Measurements from ENCODE around the gene NOP10.
A peak's percentile ranks its signal among the peaks of the same experiment; 100 is the strongest.

NOP10 gene

DNA sequence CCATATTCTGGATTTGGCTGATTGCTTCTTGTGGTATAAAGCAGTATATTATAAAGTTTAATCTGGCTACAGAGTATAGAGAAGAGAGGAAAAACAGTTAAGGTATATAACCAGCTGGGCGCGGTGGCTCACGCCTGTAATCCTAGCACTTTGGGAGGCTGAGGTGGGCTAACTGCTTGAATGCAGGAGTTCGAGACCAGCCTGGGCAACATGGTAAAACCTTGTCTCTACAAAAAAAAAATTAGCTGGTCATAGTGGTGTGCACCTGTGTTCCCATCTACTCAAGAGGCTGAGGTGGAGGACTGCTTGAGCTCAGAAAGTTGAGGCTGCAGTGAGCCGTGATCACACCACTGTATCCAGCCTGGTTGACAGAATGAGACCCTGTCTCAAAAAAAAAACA is 12.7 kb downstream of the NOP10 start:
- no peak for DNase-seq (ENCODE audit: low read depth)

DNA sequence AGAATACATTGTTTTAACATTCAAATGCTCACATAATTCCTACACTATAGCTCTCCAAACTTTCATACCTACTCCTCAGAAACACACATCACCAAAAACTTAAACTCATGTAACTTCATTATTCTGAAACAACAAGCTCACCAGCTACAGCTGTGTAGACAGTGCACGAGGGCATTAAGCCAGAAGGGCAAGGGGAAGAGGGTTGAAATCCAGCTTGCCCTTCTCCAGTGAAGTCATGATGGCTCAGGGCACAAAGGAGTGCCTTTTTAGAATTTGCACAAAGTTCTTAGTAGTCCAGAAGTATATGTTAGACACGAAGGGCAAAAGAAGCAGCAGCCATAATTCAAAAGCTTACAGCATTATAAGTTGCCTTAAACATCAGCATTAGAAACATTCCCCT is 13.9 kb downstream of the NOP10 start:
- no peak for DNase-seq (ENCODE audit: low read depth)

DNA sequence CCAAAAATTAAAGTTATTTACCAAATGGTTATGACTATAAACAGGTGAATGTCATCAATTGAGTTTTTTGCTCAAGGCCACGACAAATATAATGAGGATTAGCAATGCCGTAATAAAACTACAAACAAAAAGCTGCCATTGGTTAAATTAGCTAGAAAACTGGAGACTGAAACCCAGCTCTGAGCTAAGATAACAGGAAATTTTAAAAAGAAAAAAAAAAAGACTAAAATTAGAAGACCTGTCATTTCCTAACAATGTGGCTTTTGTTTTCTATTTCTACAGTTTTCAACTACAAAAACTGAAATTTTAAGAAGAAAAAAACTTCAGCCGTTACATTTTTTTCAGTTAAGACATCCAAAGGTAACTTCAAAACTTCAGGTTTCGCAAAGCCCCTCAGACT is 15.0 kb downstream of the NOP10 start:
- DNase-seq (ENCODE audit: low read depth): no peak

- DNase-seq (ENCODE audit: low read depth): no peak
Observed at GRCh38 chr15:34325368-34325767, 17.6 kb downstream of the NOP10 start.

- no peak for DNase-seq (ENCODE audit: low read depth)
Observed at GRCh38 chr15:34324933-34325332, 18.0 kb downstream of the NOP10 start.

DNA sequence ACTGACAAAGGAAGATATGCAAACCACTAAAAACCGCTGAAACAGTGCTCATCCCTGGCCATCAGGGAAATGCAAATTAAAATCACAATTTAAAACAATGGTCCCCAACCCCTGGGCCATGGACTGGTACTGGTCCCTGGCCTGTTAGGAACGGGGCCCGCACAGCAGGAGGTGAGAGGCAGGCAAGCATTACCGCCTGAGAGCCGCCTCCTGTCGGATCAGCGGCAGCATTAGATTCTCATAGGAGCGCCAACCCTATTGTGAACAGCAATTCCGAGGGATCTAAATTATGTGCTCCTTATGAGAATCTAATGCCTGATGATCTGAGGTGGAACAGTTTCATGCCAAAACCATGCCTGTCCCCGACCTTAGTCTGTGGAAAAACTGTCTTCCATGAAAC is 19.7 kb downstream of the NOP10 start:
- DNase-seq (ENCODE audit: low read depth): no peak

DNA sequence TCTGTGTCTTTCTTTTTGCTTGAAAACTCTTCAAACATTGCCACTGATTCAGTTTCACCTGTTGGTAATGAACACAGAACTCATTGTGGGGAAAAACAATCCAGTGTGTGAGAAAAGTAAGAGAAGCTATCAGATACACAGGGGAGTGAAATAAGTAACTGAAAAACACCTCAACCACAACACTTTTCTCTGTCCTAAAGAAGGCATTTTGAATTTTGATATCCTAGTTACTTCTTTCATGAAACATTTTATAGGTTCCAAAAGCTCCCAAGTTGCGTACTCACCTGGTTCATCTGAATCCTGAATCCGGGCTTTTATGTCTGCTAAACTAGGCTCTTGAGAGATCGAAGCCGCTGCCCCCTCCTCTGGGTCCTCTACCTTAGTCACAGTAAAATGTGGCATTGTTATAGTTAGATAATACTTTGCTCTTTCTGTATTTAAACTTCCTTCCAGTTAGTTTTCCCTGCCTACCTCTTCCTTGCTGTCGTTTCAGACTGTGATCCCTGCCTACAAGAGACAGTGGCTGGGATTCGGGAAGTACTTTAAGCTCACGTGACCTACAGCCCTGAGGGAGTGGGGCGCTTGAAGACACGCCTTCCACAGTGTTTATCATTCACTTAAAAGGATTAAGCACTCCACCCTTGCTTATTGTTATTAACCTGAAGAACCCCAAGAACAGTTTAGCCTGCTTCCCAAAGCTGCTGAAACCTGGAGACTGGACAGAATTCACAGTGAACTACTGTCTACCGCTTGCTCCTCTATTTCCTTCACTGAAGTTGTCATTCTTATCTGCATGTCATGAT is 24.5 kb downstream of the NOP10 start:
- DNase-seq (ENCODE audit: low read depth): peak; percentile 73

DNA sequence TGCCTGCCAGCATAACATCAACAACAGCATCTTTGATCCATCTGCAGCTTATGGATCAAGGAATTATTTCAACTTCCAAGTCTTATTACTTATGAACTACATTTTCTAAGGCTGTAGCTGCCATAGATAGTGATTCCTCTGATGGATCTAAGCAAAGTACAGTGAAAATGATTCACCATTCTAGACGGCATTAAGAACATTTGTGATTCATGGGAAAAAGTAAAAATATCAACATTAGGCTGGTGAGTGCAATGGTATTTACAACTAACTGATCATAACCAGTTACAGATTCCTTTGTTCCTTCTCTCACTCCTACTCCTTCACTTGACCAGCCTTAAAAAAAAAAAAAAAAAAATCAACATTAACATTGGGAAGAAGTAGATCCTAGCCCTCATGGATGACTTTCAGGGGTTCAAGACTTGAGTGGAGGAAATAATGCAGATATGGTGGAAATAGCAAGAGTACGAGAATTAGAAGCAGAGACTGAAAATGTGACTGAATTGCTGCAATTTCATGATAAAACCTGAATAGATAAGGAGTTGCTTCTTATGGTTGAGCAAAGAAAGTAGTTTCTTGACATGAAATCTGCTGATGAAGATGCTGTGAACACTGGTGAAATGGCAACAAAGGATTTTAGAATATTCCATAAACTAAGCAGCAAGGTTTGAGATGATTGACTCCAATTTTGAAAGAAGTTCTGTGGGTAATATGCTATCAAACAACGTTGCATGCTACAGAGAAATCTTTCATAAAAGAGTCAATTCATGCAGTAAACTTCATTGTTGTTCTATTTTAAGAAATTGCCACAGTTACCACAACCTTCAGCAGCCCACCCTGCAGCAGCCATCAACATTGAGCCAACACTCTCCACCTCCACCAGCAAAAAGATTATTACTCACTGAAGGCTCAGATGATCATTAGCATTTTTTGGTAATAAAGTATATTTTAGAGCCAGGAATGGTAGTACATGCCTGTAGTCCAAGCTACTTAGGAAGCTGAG is 28.1 kb downstream of the NOP10 start:
- peak; percentile 43 for DNase-seq (ENCODE audit: low read depth)

DNA sequence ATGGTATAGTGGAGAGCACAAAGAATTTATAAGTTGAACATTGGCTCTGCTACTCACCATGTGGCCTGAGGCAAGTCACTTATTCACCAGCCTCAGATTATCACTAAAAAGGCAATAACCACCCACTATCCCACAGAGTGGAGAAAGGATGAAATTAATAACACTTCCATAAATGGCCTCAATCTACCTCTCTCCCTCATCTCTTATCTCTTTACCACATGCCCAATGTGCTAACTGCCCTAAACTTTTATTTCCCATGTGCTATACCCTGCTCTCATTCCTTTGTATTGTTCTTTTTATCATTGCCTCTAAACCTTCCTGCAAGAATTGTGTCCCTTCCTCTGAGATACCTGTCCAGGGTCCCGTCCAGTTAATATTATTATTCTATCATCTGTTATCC is 31.4 kb downstream of the NOP10 start:
- no peak for DNase-seq (ENCODE audit: low read depth)

DNA sequence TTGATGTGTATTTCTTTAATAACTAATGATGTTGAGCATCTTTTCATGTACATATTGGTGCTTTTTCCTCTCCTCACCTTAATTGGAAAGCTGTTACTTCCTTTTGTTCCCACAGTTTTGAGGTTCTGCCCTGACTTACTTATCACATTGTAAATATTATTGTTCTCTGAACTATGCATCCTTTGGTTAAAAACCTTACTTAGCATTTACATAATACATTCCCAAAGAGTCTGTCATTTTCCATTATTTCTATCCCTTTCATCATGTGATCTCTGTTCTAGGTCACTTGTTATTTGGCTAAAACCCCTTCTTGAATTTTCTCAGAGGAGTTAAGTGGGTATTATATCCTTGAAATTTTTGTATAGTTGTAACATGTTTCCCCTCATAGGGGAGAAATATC is 38.3 kb downstream of the NOP10 start:
- DNase-seq (ENCODE audit: low read depth): peak; percentile 74

DNA sequence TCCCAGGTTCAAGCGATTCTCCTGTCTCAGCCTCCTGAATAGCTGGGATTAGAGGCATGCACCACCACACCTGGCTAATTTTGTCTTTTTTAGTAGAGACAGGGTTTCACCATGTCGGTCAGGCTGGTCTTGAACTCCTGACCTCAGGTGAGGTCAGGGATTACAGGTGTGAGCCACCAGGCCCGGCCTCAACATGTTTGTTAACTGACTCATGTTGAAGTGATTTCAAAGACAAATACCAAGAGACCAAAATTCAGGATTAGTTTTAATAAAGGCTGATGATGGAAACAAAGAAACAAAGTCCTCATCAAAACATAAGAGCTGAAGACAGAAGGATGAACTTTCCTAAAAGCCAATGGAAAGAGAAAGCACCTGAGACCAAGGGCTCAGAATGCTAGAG is 41.9 kb downstream of the NOP10 start:
- no peak for DNase-seq (ENCODE audit: low read depth)

- peak; percentile 79 for DNase-seq (ENCODE audit: low read depth)
Observed at GRCh38 chr15:34297059-34297458, 45.9 kb downstream of the NOP10 start.

DNA sequence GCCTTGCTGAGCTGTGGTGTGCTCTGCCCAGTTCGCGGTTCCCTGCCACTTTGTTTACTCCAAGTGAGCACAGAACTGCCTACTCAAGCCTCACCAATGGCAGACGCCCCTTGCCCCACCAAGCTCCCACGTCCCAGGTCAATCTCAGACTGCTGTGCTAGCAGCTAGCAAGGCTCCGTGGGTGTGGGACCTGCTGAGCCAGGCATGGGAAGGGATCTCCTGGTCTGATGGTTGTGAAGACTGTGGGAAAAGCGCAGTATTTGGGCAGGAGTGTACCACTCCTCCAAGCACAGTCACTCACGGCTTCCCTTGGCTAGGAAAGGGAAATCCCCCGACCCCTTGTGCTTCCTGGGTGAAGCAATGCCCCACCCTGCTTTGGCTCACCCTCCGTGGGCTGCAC is 50.3 kb downstream of the NOP10 start:
- no peak for DNase-seq (ENCODE audit: low read depth)

Measured in EH (cell line).